Tibial artery (tissue), 4 donors: ENCODE results near the gene P3H2.

Source experiments
- DNase-seq, 2 donors: peaks; one replicate each; pipeline ENCODE4 v3.0.0-alpha.2; 2019
- H3K27ac ChIP-seq, 2 donors: fragments of 200-600 bp; sonication (generic) in 1 of 2; 1 replicate in 1 of 2; 2 replicates in 1 of 2; pipeline ENCODE4 v1.5.1; 2018 to 2019; ENCODE audit warnings: mild to moderate bottlenecking in 1 of 2
- H3K27me3 ChIP-seq, 2 donors: fragments of 200-600 bp; sonication (generic) in 1 of 2; one replicate each; pipeline versions ENCODE4 v1.5.1 to v1.6.0; 2016 to 2019
- H3K36me3 ChIP-seq, 3 donors: fragments of 200-600 bp; sonication (generic) in 2 of 3; one replicate each; pipeline ENCODE4 v1.5.1; 2016 to 2019; ENCODE audit warnings: mild to moderate bottlenecking in 2 of 3
- H3K4me1 ChIP-seq, 4 donors: fragments of 200-600 bp; sonication (generic) in 2 of 4; 1 replicate in 3 of 4; 2 replicates in 1 of 4; pipeline ENCODE4 v1.5.1; 2016 to 2019
- H3K4me3 ChIP-seq, 2 donors: fragments of 200-600 bp; sonication (generic) in 1 of 2; 1 replicate in 1 of 2; 2 replicates in 1 of 2; pipeline ENCODE4 v1.5.1; 2018 to 2019; ENCODE audit warnings: mild to moderate bottlenecking in 2 of 2
- H3K9me3 ChIP-seq, 3 donors: fragments of 200-600 bp; sonication (generic) in 1 of 3; one replicate each; pipeline ENCODE4 v1.5.1; 2016 to 2019
- intact Hi-C: fragments of 100-400 bp; cut with DNase I; formaldehyde crosslinking; loops from one replicate; pipeline ENCODE4 v1.15.0; 2023; ENCODE audit warnings: low total_unique reads
- TF ChIP-seq, protein P1 (sequence below), 2 experiments: fragments of 200-600 bp in 1 of 2; fragments of 450-650 bp in 1 of 2; IDR thresholded peaks; one replicate each; pipeline ENCODE4 v1.5.1; 2017 to 2019; ENCODE audit warnings: antibody characterized with exemption in 2 of 2, mild to moderate bottlenecking in 1 of 2, moderate library complexity in 1 of 2

P3H2 gene

DNA sequence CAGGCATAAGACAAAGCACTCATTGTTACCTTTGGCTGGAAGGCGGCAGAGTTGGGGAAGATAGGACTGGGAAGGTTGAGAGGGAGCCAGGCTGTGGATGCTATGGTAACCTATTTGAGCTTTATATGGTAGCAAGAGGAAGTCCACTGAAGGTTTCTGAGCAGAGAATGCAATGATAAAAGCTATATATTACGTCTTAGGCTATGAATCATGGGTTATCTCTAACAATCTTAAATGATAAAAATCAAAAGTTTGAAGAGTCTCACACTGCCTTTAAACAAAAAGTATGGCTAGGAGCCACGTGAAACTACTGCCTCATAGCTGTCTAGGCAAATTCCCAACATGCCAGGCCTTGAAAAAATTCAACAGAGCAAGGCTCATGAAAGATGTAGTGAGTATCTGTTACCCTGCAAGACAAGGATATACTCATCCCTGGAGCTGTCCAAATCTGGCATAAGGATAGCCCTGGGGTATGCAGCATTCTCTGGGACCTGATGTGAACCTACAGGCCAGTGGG lies 4.1 kb downstream of the P3H2 start:
- Histone ChIP-seq H3K4me3 (no peak overlapping the region), H3K4me1 (peaks cover 0 to 37% (median 16%) of the 10 kb centered on the region in 4 donors), H3K9me3 (no peaks in the 10 kb centered on the region), H3K27ac (no peak overlapping the region), H3K36me3 (no peaks in the 10 kb centered on the region), H3K27me3 (no peaks in the 10 kb centered on the region)
- no peak for DNase-seq
- intact Hi-C loops: no loop called here
- TF ChIP-seq, protein P1, sequence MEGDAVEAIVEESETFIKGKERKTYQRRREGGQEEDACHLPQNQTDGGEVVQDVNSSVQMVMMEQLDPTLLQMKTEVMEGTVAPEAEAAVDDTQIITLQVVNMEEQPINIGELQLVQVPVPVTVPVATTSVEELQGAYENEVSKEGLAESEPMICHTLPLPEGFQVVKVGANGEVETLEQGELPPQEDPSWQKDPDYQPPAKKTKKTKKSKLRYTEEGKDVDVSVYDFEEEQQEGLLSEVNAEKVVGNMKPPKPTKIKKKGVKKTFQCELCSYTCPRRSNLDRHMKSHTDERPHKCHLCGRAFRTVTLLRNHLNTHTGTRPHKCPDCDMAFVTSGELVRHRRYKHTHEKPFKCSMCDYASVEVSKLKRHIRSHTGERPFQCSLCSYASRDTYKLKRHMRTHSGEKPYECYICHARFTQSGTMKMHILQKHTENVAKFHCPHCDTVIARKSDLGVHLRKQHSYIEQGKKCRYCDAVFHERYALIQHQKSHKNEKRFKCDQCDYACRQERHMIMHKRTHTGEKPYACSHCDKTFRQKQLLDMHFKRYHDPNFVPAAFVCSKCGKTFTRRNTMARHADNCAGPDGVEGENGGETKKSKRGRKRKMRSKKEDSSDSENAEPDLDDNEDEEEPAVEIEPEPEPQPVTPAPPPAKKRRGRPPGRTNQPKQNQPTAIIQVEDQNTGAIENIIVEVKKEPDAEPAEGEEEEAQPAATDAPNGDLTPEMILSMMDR (IDR thresholded peaks at IDR 0.05): no peak

DNA sequence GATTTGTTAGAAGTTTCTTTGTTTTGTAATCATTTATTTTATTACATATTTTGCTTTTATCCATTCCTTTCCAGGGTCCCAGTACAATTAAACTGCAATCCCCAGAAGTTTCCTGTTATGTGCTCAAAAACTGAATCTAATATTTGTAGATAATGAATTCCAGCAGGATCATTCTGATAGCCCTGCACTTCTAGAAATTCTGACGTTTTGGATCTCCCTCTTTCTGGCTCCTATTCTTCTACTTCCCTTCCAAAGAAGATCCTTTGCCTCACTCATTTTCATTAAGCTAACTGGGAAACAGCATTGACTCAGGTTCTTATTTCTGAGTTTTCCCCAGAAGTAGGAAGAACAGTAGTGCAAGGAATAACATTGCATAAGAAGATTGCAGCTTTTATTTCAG lies 9.9 kb downstream of the P3H2 start:
- TF ChIP-seq, protein P1 (IDR thresholded peaks at IDR 0.05): no peak
- peaks cover 0 to 16% (median 0%) of the 10 kb centered on the region in 4 donors for H3K4me1 ChIP-seq
- intact Hi-C loops: no loop called here
- no peaks in the 10 kb centered on the region for H3K36me3 ChIP-seq
- no peak for DNase-seq
- H3K9me3 ChIP-seq: no peaks in the 10 kb centered on the region
- H3K27me3 ChIP-seq: no peaks in the 10 kb centered on the region
- H3K4me3 ChIP-seq: no peak overlapping the region
- no peak overlapping the region for H3K27ac ChIP-seq

- intact Hi-C loops: no loop called here
- DNase-seq: no peak
- Histone ChIP-seq H3K27me3 (no peaks in the 10 kb centered on the region), H3K36me3 (no peaks in the 10 kb centered on the region), H3K4me3 (no peak overlapping the region), H3K4me1 (peaks cover 0 to 16% (median 0%) of the 10 kb centered on the region in 4 donors), H3K9me3 (no peaks in the 10 kb centered on the region), H3K27ac (peak overlapping the region in 1 of 2 donors; percentile 8)
- TF ChIP-seq, protein P1 (IDR thresholded peaks at IDR 0.05): no peak
These were observed 11.3 kb downstream of the P3H2 start for GRCh38 chr3:190109441-190109840.

DNA sequence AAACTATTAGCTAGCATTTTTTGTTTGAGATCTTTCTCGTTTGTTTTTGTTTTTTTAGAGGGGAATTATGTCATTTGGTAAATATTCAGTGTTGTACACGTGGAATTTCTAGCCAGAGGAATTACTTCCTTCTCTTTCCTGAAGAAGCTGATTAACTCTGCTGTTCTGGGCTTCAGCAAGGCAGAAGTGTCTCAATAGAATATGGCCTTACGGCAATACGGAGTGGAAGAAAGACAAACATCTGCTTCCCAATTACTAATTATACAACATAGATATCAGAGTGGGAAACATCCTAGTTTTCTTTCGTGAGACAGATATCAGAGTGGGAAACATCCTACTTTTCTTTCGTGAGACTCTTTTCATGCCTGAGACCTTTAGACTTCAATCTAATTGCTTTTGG lies 11.9 kb downstream of the P3H2 start:
- TF ChIP-seq, protein P1 (IDR thresholded peaks at IDR 0.05): no peak
- H3K4me1 ChIP-seq: peaks cover 0 to 16% (median 0%) of the 10 kb centered on the region in 4 donors
- intact Hi-C loops: no loop called here
- no peak for DNase-seq
- no peaks in the 10 kb centered on the region for H3K9me3 ChIP-seq
- no peak overlapping the region for H3K4me3 ChIP-seq
- no peaks in the 10 kb centered on the region for H3K36me3 ChIP-seq
- peak overlapping the region in 1 of 2 donors; percentile 8 for H3K27ac ChIP-seq
- H3K27me3 ChIP-seq: no peaks in the 10 kb centered on the region

DNA sequence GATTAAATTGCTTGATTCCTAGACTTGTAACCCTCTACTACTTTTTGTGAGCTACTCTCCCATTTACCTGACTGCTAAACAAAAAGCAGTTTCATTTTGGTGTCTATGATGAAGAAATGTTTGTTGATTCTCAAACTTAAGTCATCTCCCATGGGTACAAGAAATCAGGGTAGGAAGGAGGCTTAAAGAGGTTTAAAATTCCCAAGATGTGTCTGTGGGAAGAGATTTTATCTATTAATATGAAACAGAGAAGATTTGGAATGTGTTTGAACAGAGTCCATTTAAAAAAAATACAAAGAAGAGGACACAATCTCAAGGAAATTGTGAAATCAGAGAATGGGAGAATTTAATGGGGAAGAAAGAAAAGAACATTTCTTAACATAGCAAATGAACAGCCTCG lies 14.8 kb downstream of the P3H2 start:
- no peak for DNase-seq
- H3K27me3 ChIP-seq: no peaks in the 10 kb centered on the region
- H3K9me3 ChIP-seq: no peaks in the 10 kb centered on the region
- H3K4me3 ChIP-seq: no peak overlapping the region
- H3K27ac ChIP-seq: no peak overlapping the region
- H3K4me1 ChIP-seq: peaks cover 0 to 33% (median 0%) of the 10 kb centered on the region in 4 donors
- intact Hi-C loops: no loop called here
- TF ChIP-seq, protein P1 (IDR thresholded peaks at IDR 0.05): no peak
- no peaks in the 10 kb centered on the region for H3K36me3 ChIP-seq
